Cardiac muscle cell (in vitro differentiated cells and primary cell): ENCODE measurements around the gene DLEC1. TPM values are rescaled to one million over a fixed set of nuclear protein-coding genes. Genes with fewer than 3 reads are reported as not detected.

Source experiments
- DNase-seq, 2 donors: peaks; one replicate each; pipeline versions ENCODE4 v3.0.0 to v3.0.0-alpha.2; 2010 to 2017; ENCODE audit warnings: low read depth in 1 of 2, low spot score in 1 of 2
- H3K27ac ChIP-seq: fragments of 200-600 bp; sonication (generic); 2 replicates; pipeline ENCODE4 v1.5.1; 2016
- H3K27me3 ChIP-seq: fragments of 200-600 bp; sonication (generic); 2 replicates; pipeline ENCODE4 v1.6.0; 2016; ENCODE audit warnings: control low read depth
- H3K36me3 ChIP-seq: fragments of 200-600 bp; sonication (generic); 2 replicates; pipeline ENCODE4 v1.5.1; 2016; ENCODE audit warnings: control low read depth
- H3K4me1 ChIP-seq: fragments of 200-600 bp; sonication (generic); 2 replicates; pipeline ENCODE4 v1.8.1; 2017; ENCODE audit warnings: low read depth, mild to moderate bottlenecking, mixed run types
- H3K4me3 ChIP-seq: fragments of 200-600 bp; sonication (generic); 2 replicates; pipeline ENCODE4 v1.5.1; 2016; ENCODE audit warnings: mild to moderate bottlenecking
- H3K9me3 ChIP-seq: fragments of 200-600 bp; sonication (generic); 2 replicates; pipeline ENCODE4 v1.5.1; 2017; ENCODE audit warnings: low read depth, mild to moderate bottlenecking, control low read depth
- polyA plus RNA-seq: library from polyadenylated mRNA; unstranded; fragments of >200 nt; fragmentation: Nextera tagmentation; extraction: Ambion mirVana; gene quantifications from 2 replicates; pipeline ENCODE4 v1.2.1, GENCODE V29; 2016
- total RNA-seq: library from RNA; depleted of rRNA; stranded (reverse); fragments of >200 nt; gene quantifications from 2 replicates; pipeline ENCODE4 v1.2.3, GENCODE V29; 2016
- TF ChIP-seq, protein P1 (sequence below): IDR thresholded peaks from 2 replicates; pipeline ENCODE4 v1.5.1; 2012; ENCODE audit warnings: low read depth, mild to moderate bottlenecking, low read length

DLEC1 gene
- total and polyA plus RNA-seq, 2 experiments from 2014 or later = 0.15 TPM; not detected in 1

DNA sequence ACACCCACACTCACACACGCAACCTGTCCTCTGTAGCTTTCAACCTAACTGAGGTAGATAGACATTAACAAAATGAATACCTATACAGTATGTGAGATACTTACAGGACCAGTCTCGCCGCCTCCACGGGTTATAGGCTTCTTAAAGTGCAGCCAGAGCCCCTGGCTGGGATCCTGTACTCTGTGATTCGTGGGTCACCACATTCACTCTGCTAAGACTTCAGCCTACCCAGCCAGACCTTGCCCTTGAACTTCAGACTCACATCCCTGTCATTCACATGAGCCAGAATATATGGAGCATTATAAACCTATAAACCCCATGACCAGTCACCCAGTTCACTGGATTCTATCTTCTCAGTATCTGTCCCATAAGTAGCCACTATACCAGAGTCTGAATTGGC is 1.4 kb downstream of the DLEC1 start:
- Histone ChIP-seq H3K9me3 (no peaks in the 10 kb centered on the region), H3K36me3 (no peaks in the 10 kb centered on the region), H3K4me1 (no peaks in the 10 kb centered on the region), H3K27me3 (peaks cover 46% of the 10 kb centered on the region), H3K27ac (no peak overlapping the region), H3K4me3 (no peak overlapping the region)
- TF ChIP-seq, protein P1, sequence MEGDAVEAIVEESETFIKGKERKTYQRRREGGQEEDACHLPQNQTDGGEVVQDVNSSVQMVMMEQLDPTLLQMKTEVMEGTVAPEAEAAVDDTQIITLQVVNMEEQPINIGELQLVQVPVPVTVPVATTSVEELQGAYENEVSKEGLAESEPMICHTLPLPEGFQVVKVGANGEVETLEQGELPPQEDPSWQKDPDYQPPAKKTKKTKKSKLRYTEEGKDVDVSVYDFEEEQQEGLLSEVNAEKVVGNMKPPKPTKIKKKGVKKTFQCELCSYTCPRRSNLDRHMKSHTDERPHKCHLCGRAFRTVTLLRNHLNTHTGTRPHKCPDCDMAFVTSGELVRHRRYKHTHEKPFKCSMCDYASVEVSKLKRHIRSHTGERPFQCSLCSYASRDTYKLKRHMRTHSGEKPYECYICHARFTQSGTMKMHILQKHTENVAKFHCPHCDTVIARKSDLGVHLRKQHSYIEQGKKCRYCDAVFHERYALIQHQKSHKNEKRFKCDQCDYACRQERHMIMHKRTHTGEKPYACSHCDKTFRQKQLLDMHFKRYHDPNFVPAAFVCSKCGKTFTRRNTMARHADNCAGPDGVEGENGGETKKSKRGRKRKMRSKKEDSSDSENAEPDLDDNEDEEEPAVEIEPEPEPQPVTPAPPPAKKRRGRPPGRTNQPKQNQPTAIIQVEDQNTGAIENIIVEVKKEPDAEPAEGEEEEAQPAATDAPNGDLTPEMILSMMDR = no peak
- no peak for DNase-seq

DNA sequence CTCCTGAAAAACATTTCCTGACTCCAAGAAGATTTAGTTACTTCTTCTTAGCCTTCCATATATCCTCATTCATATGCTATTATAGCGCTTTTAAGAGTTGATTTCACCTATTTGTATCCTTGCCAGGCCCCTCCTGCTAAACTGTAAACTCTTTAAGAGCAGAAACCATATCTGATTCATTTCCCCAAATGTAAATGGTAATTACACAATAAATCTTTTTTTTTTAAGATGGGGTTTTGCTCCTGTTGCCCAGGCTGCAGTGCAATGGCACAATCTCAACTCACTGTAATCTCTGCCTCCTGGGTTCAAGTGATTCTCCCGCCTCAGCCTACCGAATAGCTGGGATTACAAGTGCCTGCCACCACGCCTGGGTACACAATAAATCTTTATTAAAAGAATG is 4.5 kb downstream of the DLEC1 start:
- TF ChIP-seq, protein P1 = no peak
- H3K36me3 ChIP-seq = no peaks in the 10 kb centered on the region
- H3K4me3 ChIP-seq = no peak overlapping the region
- DNase-seq = no peak
- H3K27ac ChIP-seq = no peak overlapping the region
- H3K4me1 ChIP-seq = no peaks in the 10 kb centered on the region
- H3K27me3 ChIP-seq = peaks cover 46% of the 10 kb centered on the region
- H3K9me3 ChIP-seq = no peaks in the 10 kb centered on the region

DNA sequence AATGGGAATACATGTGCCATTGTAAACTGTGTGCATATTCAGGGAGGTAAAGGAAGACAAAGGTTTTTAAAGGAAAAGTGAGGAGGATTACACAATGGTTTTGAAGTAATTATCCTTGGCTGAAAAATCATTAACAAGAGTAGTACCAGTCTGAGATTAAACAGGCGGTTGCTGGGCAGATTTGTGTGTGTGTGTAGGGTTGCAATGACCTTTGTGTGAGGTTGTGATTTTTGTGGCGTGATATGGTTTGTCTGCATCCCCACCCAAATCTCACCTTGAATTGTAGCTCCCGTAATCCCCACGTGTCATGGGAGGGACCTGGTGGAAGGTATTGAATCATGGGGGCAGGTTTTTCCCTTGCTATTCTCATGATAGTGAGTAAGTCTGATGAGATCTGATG is 7.0 kb downstream of the DLEC1 start:
- H3K36me3 ChIP-seq = no peaks in the 10 kb centered on the region
- no peaks in the 10 kb centered on the region for H3K4me1 ChIP-seq
- DNase-seq = no peak
- no peaks in the 10 kb centered on the region for H3K9me3 ChIP-seq
- H3K4me3 ChIP-seq = no peak overlapping the region
- peaks cover 20% of the 10 kb centered on the region for H3K27me3 ChIP-seq
- H3K27ac ChIP-seq = no peak overlapping the region
- TF ChIP-seq, protein P1 = no peak

DNA sequence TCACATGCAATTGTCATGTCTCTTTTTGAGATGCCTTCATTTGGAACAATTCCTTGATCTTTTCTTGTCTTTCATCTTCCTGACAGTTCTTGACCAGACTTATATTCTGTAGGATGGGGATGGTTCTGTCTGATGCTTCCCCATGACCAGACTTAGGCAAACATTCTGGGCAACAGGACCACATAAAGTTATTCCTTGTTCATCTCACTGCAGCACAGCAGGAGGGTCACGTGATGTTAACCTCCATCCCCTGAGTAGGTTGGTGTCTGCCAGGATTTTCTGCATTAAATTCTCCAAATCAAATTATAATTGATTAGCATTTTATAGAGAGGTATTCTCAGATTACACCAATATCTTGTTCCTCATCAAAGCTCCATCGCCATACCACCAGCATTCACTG is 7.8 kb downstream of the DLEC1 start:
- no peaks in the 10 kb centered on the region for H3K4me1 ChIP-seq
- H3K27ac ChIP-seq = no peak overlapping the region
- TF ChIP-seq, protein P1 = no peak
- no peak for DNase-seq
- no peak overlapping the region for H3K4me3 ChIP-seq
- no peaks in the 10 kb centered on the region for H3K9me3 ChIP-seq
- peaks cover 14% of the 10 kb centered on the region for H3K27me3 ChIP-seq
- H3K36me3 ChIP-seq = no peaks in the 10 kb centered on the region

DNA sequence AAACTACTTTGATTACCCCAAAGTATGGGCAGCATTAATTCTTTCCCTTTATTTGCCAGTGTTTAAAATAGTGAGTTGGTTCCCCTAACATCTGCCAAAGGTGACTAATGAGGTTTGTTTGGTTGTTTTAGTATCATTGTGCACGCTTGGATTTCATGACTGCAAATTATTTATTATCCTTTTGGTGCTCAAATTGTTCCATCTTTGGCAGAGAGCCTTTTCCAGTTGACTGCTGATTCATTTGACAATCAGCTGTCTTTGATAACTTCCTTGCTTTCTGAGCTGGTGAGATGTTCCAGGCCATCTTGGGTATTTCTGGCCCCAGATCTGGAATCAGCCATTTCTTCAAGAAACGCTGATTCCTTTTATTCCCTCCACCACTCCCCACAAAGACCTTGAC is 8.9 kb downstream of the DLEC1 start:
- H3K36me3 ChIP-seq = no peaks in the 10 kb centered on the region
- H3K27me3 ChIP-seq = peaks cover 9% of the 10 kb centered on the region
- no peaks in the 10 kb centered on the region for H3K4me1 ChIP-seq
- H3K4me3 ChIP-seq = no peak overlapping the region
- H3K27ac ChIP-seq = no peak overlapping the region
- TF ChIP-seq, protein P1 = no peak
- H3K9me3 ChIP-seq = no peaks in the 10 kb centered on the region
- DNase-seq = no peak
